GM04504 (cell line): ENCODE measurements around the gene TBX19.
"Not testable (repeated sequence)": the region's sequence is repeated elsewhere in the genome, so short reads cannot be mapped to it uniquely, and the experiment has no call there.

Experiments
- DNase-seq: peaks from one replicate; pipeline ENCODE4 v3.0.0-alpha.2; 2012; ENCODE audit warnings: low read depth

TBX19 gene

DNA sequence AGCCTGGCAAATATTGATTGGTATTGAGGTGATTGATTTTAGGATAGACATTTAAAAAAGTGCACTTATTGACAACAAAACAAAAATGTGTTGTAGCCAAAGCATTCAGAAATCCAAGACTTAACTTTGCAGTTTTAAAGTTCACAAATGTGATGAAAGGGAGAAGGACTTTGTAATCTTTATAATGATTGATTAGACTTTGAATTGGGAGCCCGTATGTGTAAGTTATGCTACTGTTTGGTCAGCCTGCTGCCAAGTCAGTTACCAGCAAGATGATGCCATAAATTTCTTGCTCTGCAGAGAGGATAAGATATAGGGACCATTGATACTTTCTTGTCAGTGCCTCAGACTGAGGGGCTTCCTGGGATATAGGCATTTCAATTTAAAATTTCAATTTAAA is 39.5 kb downstream of the TBX19 start:
- no peak for DNase-seq

GRCh38 chr1:168320800-168321450 is 40.2 kb downstream of the TBX19 start:
- DNase-seq: peak; percentile 55

- DNase-seq: no peak
Measured at GRCh38 chr1:168321945-168322344, 41.3 kb downstream of the TBX19 start.

GRCh38 chr1:168324745-168325425 is 44.2 kb downstream of the TBX19 start:
- no peak for DNase-seq

DNA sequence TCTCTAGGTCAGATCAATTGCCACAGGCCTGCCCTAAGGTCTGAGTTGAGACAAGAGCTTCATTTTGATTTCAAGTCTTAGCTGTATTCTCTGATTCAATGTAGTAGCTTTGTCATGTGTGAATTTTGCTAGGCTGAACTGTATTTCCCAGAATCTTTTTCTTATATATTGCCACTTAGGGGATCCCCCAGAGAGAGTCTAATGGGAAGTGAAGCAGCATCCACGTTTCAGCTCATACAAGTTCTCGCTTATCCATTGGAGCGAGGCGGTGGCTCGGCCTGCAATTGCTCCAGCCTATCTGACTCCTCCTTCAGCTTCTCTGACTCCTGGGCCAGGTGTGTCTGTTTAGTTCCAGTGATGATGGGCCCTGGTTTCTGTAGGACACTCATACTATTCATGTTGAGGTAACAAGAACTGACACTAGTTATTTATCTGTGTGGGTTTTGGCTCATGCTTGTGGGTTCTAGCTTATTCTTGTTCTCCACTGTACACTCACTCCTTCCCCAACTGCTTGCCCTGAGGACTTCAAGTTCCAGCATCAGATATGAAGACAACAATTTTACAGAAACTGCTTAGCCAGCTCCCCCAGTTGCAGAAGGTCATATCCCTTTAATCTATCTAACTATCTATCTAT is 48.2 kb downstream of the TBX19 start:
- DNase-seq: no peak

- DNase-seq: no peak
Measured at GRCh38 chr1:168330285-168330684, 49.6 kb downstream of the TBX19 start.

- DNase-seq: no peak
Measured at GRCh38 chr1:168331569-168331968, 50.9 kb downstream of the TBX19 start.

DNA sequence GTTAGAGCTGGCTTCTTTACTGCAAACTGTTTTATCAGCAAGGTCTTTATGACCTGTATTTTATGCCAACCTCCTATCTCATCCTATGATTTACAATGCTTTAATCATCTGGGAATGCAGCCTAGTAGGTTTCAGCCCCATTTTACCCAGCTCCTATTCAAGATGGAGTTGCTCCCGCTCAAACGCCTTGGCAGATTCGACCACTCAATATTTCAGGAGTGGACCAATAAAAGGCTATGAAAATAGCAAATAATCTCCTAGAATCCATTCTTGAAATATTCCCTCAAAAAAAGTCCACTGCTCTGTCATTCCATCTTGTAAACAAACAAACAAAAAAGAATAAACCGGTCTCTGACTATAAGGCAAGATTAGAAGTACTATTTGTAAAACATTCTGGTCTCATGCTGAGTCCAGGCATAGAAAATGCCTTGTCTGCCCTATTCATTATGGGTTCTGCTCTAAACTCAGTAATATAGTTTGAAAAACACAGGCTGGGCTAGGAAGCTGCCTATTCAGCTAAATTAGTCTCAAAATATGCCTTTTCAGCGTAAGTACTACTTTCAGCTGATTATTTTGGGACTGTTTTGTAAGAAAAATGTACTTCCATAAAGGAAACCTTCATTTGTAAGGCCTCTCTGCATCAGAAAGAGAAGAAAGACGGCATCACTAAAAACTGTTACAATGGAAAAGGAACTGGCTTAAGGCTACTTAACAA is 53.0 kb downstream of the TBX19 start:
- DNase-seq: no peak

DNA sequence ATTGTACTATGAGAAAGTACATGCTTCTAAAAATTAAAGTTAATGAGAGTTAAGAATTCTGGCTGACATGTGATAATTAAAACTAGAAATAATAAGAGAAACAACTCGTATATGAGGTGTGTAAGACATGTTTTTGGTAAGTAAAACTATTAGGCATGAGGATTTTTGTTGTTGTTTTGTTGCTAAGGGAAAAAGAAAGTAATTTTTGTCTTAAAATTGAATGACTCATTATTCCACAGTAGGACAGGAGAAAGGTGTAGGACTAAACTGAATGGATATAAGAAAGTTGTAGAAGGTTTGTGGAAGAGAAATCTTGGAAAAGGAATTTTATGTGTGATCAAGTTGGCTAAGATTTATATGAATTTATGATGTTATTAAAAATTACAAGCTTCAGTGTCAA is 54.8 kb downstream of the TBX19 start:
- no peak for DNase-seq

DNA sequence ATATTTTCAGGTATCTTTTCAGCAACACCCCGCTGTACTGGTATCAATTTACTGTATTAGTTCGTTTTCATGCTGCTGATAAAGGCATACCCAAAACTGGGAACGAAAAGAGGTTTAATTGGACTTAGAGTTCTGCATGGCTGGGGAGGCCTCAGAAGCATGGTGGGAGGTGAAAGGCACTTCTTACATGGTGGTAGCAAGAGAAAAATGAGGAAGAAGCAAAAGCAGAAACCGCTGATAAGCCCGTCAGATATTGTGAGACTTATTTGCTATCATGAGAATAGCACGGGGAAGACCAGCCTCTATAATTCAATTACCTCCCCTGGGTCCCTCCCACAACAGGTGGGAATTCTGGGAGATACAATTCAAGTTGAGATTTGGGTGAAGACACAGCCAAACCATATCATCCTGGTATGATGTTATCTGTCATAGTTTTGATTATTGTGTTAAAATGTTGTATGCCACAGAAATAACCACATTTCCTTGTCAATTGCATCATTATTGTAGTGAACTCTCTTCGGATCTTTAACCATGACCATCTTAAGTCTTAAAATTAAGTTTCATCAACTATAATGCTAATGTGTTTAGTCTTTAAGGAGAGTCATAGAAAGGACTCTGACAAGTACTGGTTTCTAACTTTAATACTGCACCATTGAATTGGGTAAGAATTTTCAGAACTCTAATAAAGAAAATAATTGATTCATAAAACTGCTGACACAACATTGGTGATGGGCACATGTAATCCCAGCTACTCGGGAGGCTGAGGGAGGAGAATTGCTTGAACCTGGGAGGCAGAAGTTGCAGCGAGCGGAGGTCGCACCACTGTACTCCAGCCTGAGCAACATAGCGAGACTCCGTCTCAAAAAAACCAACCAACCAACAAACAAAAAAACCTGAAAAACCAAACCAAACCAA is 58.2 kb downstream of the TBX19 start:
- DNase-seq: no peak

DNA sequence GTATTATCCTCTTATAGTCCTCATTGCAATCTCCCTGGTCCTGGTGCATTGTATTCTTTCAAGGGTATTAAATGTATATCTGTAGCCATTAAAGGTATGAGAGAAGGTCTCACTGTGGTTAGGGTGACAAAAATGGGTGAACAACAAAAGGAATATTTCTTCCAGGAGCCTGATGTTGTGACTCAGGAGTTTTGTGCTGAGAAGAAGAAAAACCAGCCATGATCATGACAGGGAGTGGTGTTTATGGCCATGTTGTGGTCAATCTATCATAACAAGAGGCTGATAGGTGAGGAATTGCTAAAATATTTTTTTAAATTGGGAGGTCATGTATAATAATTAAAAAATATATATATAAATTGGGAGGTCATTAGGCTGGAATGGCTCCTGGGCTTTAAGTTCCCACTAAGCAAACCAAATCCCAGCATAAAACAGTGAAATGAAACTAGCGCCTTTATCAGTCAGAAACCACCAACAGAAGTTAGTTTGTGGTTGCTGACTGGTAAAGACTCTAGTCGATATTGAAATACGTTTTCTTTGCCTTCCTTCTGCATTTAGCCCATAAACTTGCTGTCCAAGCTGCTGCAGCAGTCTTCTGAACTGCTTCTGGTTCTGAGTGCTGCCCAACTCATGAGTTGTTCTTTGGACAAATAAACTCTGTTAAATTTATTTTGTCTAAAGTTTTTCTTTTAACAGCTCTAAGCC is 60.3 kb downstream of the TBX19 start:
- no peak for DNase-seq

DNA sequence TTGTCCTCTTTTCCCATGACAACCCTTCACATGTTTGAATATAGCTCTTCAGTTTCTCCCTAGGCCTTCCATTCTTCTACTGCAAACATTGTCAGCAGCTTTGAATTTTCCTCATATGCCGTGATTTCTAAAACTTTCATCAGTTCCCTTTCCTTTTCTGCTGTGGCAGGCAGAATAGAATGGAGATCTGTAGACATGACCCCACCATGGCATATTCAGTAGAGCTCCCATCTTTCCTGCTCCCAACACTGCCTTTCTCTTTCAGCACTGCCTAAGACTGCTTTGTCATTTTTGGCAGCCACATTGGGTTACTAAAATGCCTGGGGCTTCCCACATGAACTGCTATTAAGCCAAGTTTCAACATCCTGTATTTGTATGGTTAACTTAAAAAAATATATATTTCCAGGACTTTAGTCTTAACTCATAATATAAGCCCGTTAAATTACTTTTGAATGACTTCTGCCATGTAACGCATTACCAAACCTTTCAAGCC is 60.9 kb downstream of the TBX19 start:
- DNase-seq: no peak

DNA sequence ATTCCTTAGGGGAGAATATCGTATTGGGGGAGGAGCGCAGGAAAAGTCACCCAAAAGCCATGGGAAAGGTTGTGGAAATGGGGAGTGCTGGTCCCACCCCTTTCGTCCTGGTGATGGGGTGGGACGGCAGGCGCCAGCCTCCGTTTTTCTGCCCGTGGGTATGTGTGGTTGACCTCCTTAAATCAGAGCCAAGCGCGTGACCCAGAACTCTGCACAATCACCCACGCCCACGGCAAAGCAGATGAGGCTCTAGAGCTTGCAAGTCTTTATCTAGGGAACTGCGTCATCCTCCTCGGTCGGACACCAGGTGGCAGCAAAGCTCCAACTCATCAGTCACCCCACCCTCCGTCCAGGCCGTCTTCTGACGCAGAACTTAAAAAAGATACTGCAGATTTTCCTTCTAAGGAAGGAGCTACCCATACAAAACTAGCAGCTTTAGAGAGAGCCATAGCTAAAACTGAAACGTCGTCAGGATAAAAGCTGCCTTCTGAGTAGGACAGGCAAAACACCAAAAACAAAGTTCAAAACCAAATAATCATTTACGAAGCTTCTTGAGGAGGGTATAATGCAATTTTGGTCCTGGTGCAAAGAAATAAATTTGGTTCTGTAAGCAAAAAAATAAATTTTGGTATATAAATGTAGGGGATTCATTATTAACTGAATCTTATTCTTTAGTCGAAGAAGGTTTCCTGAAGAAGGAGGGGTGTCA is 62.0 kb downstream of the TBX19 start:
- peak; percentile 62 for DNase-seq

DNA sequence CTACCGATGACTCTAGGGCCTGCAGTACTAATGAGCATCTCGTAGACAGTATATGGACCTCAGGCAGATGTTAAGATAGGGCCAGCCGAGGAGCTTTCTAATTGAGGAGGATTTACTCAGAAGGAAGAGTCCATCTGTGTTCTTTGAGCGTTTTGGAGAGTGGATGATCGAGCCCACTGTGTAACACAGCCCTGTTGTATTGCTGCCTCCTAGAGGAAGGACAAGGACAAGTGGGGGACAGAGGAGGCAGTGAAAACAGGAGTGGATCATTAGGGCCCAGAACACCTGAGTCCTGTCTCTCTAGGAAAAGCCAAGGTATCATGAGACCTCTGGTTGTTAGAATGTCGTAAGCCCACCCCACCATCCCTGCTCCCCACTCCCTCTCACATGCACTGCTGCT is 62.9 kb downstream of the TBX19 start:
- DNase-seq: no peak

GRCh38 chr1:168344517-168344916 is 63.8 kb downstream of the TBX19 start:
- DNase-seq: no peak

- no peak for DNase-seq
Measured at GRCh38 chr1:168345939-168346338, 65.3 kb downstream of the TBX19 start.

DNA sequence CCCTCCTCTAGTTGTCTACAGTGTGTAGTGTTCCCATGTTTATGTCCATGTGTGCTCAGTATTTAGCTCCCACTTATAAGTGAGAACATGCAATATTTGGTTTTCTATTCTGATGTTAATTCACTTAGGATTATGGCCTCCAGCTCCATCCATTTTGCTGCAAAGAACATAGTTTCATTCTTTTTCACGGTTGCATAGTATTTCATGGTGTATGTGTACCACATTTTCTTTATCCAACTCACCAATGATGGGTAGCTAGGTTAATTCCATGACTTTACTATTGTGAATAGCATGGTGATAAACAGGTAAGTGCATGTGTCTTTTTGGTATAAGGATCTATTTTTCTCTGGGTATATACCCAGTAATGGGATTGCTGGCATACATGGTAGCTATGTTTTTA is 67.0 kb downstream of the TBX19 start:
- no peak for DNase-seq

DNA sequence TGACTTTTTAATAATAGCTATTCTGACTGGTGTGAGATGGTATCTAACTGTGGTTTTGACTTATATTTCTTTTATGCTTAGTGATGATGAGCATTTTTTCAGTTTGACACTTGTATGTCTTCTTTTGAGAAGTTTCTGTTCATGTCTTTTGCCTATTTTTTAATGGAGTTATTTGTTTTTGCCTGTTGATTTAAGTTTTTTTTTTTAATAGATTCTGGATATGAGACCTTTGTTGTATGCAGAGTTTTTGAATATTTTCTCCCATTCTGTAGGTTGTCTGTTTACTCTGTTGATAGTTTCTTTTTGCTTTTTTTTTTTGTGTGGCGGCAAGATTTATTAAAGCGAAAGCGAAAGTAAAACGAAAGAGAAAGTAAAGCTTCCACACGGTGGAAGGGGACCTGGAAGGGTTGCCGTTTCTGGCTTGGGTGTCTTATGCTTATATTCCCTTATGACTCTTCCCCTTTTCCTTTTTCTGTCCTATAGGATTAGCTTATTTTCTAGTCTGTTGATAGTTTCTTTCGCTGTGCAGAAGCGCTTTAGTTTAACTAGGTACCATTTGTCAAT is 67.6 kb downstream of the TBX19 start:
- DNase-seq: no peak

GRCh38 chr1:168354335-168355269 is 73.9 kb downstream of the TBX19 start:
- DNase-seq: not testable (repeated sequence)
